ENCODE results near the gene RAD9B. TPM values are rescaled to one million over a fixed set of nuclear protein-coding genes. Genes with fewer than 3 reads are reported as not detected.

The RAD9B gene
- total RNA-seq, 1 experiment from 2014 or later: 0.40 TPM

DNA sequence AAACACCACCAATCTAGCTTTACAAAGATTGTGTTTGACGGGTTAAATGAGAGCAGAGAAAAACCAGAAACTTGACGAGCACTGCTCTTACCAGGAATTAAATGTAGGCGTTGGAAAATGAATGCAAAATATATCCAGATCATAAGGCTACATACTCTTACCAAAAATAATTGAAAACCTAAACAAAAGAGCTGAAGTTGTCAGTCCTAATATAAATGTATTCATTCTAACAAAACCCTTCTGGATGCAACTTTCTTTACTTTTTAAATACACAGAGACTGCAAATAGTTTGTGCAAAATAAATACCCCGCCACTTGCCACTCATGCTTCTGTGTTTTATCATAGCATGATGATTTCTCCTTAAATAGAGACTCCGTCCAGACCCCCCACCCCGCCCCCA, 32.7 kb downstream of the RAD9B start:
- peaks cover 39% of the 10 kb centered on the region for H3K79me2 ChIP-seq (ENCODE audit: low read length)
- ATAC-seq (no peak), DNase-seq (no peak)
- TF ChIP-seq EZH2 (IDR thresholded peaks at IDR 0.05; ENCODE audit: low read length, unreplicated experiment): no peak
- intact Hi-C loops (cut with micrococcal nuclease): no loop called here
- no peaks in the 10 kb centered on the region for H3K9me3 ChIP-seq (ENCODE audit: low read length)
- H3F3A ChIP-seq (ENCODE audit: low read length, unreplicated experiment): no peaks in the 10 kb centered on the region
- no peak overlapping the region for H3K9ac ChIP-seq (ENCODE audit: low read length)
- H3K9me2 ChIP-seq (replicated peaks; ENCODE audit: low read length): no peaks in the 10 kb centered on the region
- H4K20me1 ChIP-seq (ENCODE audit: low read length): peaks cover 13% of the 10 kb centered on the region; the same call in 1 of the 2 replicates
- no peaks in the 10 kb centered on the region for H3K27me3 ChIP-seq (ENCODE audit: low read length)
- peaks cover 33% of the 10 kb centered on the region for H3K4me1 ChIP-seq (ENCODE audit: insufficient read depth, low read length)
- H2AFZ ChIP-seq (ENCODE audit: low read length): no peak overlapping the region
- no peak overlapping the region for H3K4me2 ChIP-seq (ENCODE audit: low read length)
- POLR2A ChIA-PET (ENCODE audit: unreplicated experiment): interaction anchor here (0.6 kb wide), 2 partner anchors 59 to 411 kb away, joined by 4 read pairs; no protein-coding TSS in a partner anchor
- H3K27ac ChIP-seq (ENCODE audit: low read length): no peak overlapping the region
- H3K4me3 ChIP-seq (ENCODE audit: low read length): no peak overlapping the region
- BruUV-seq (replicated peaks): no TSS peak
- CTCF ChIA-PET: no interaction called here
- H3K36me3 ChIP-seq (ENCODE audit: low read depth, low read length): peaks cover 47% of the 10 kb centered on the region

DNA sequence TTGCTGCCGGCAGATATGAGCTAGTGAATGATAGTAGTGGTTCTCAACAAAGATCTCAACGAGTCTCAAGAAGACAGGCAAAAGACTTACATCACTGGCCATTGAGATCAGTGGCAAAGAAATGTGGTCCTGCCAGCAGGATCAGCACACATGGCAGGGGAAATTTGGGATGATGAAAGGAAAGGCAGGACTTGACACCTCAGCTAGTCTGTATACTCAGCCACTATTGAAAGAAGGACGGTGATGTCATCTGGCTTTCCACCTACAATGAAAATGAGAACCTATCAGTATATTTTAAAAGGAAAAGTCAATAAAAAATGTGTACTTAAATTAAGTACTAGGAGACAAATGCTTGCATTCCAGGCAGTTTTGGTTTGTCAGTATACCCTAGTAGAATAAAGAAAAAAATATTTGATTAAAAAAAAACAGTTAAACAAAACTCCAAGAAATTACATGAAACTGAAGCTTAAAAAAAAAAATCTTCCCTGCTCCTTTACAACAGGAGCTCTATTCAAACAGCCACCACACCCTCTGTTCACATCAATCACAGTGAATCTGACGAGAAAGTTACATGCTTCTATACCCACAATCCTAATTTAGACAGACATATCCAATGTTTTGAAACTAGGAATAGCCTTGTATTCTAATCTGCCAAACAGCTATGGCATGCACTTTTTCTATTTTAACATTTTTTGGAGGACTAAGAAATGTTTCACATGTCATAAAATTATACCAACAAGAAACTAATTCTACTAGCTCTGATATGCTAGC, 34.9 kb downstream of the RAD9B start:
- Histone ChIP-seq H3K27ac (ENCODE audit: low read length) (no peak overlapping the region), H3K9ac (ENCODE audit: low read length) (no peak overlapping the region), H3K9me3 (ENCODE audit: low read length) (no peaks in the 10 kb centered on the region), H3F3A (ENCODE audit: low read length, unreplicated experiment) (no peaks in the 10 kb centered on the region), H3K79me2 (ENCODE audit: low read length) (peaks cover 46% of the 10 kb centered on the region), H3K4me2 (ENCODE audit: low read length) (no peak overlapping the region), H3K4me1 (ENCODE audit: insufficient read depth, low read length) (peaks cover 28% of the 10 kb centered on the region), H4K20me1 (ENCODE audit: low read length) (peaks cover 12% of the 10 kb centered on the region; the same call in 1 of the 2 replicates), H3K27me3 (ENCODE audit: low read length) (no peaks in the 10 kb centered on the region), H3K9me2 (replicated peaks; ENCODE audit: low read length) (no peaks in the 10 kb centered on the region), H3K4me3 (ENCODE audit: low read length) (no peak overlapping the region), H3K36me3 (ENCODE audit: low read depth, low read length) (peaks cover 40% of the 10 kb centered on the region), H2AFZ (ENCODE audit: low read length) (no peak overlapping the region)
- TF ChIP-seq, protein P1, sequence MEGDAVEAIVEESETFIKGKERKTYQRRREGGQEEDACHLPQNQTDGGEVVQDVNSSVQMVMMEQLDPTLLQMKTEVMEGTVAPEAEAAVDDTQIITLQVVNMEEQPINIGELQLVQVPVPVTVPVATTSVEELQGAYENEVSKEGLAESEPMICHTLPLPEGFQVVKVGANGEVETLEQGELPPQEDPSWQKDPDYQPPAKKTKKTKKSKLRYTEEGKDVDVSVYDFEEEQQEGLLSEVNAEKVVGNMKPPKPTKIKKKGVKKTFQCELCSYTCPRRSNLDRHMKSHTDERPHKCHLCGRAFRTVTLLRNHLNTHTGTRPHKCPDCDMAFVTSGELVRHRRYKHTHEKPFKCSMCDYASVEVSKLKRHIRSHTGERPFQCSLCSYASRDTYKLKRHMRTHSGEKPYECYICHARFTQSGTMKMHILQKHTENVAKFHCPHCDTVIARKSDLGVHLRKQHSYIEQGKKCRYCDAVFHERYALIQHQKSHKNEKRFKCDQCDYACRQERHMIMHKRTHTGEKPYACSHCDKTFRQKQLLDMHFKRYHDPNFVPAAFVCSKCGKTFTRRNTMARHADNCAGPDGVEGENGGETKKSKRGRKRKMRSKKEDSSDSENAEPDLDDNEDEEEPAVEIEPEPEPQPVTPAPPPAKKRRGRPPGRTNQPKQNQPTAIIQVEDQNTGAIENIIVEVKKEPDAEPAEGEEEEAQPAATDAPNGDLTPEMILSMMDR (conservative IDR thresholded peaks at IDR 0.05; ENCODE audit: low read depth, low read length): no peak
- TF ChIP-seq EZH2phosphoT487 (IDR thresholded peaks at IDR 0.05; ENCODE audit: borderline replicate concordance, low read length): no peak
- TF ChIP-seq EZH2 (IDR thresholded peaks at IDR 0.05; ENCODE audit: low read length, unreplicated experiment): no peak
- intact Hi-C loops (cut with micrococcal nuclease): no loop called here
- ATAC-seq (no peak), DNase-seq (no peak)
- no TSS peak for BruUV-seq (replicated peaks)
- ChIA-PET POLR2A (ENCODE audit: unreplicated experiment) (no interaction called here), CTCF (no interaction called here)

DNA sequence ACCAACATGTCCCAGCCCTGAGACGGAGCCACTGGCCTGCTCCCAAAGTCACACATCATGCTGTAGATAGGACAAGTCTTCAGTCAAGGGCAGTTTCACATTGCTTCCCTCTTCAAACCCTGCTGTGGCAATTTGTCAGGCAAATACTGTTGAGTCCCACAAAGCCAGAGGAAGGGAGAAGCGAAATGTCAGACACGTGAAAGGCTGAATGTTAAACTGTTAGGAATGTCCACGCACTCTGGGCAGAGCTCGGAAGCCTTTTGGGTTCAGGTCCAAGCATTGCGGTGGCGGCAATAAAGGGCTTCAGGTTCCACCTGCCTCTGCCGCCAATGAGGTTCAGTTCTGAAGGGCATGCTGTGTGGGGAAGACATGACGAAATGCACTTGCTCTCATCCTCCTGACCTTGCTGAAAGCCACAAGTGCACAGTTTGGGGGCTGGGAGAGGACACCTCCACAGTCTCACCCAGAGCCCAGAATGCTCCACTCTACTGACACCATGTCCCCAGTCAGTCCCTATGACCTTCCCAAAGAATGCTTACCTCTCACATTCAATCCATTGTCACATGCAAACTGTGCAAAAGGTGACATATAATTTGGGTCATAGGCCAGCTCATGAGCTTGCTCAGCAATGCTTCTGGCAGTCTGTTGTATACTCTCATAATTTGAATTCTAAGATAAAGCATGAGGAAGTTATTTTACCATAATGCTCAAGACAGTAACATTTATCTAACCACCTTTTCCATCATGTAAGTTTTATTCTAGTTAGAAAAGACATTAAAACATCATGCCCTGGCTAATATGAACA, 35.7 kb downstream of the RAD9B start:
- Histone ChIP-seq H3K36me3 (ENCODE audit: low read depth, low read length) (peaks cover 40% of the 10 kb centered on the region), H3K4me3 (ENCODE audit: low read length) (no peak overlapping the region), H4K20me1 (ENCODE audit: low read length) (peaks cover 5% of the 10 kb centered on the region; the same call in 1 of the 2 replicates), H3K4me1 (ENCODE audit: insufficient read depth, low read length) (peaks cover 20% of the 10 kb centered on the region), H3K4me2 (ENCODE audit: low read length) (no peak overlapping the region), H3K9me3 (ENCODE audit: low read length) (no peaks in the 10 kb centered on the region), H3K9me2 (replicated peaks; ENCODE audit: low read length) (no peaks in the 10 kb centered on the region), H3K27ac (ENCODE audit: low read length) (no peak overlapping the region), H3K27me3 (ENCODE audit: low read length) (no peaks in the 10 kb centered on the region), H3K79me2 (ENCODE audit: low read length) (peaks cover 47% of the 10 kb centered on the region), H3F3A (ENCODE audit: low read length, unreplicated experiment) (no peaks in the 10 kb centered on the region), H3K9ac (ENCODE audit: low read length) (no peak overlapping the region), H2AFZ (ENCODE audit: low read length) (no peak overlapping the region)
- intact Hi-C loops (cut with micrococcal nuclease): no loop called here
- ATAC-seq (no peak), DNase-seq (no peak)
- no peak for TF ChIP-seq EZH2phosphoT487 (IDR thresholded peaks at IDR 0.05; ENCODE audit: borderline replicate concordance, low read length)
- TF ChIP-seq, protein P1 (conservative IDR thresholded peaks at IDR 0.05; ENCODE audit: low read depth, low read length): no peak
- TF ChIP-seq EZH2 (IDR thresholded peaks at IDR 0.05; ENCODE audit: low read length, unreplicated experiment): no peak
- CTCF ChIA-PET: interaction anchor here (0.6 kb wide), 1 partner anchor 215 kb away, joined by 3 read pairs; no protein-coding TSS in a partner anchor
- POLR2A ChIA-PET (ENCODE audit: unreplicated experiment): no interaction called here
- BruUV-seq (replicated peaks): no TSS peak
